HG03354 (cell line): Measurements from ENCODE around the gene CHERP.
"Not testable (repeated sequence)": the region's sequence is repeated elsewhere in the genome, so short reads cannot be mapped to it uniquely, and the experiment has no call there.

ENCODE experiments used
- ATAC-seq: cut with Tn5 transposase; IDR thresholded peaks from one replicate; pipeline ENCODE4 v1.9.1; 2021; ENCODE audit warnings: mild to moderate bottlenecking; ENCODE audit not compliant: unreplicated experiment, poor library complexity, severe bottlenecking

The CHERP gene

GRCh38 chr19:16544473-16545231 lies 2.4 kb upstream of the CHERP start:
- ATAC-seq: no peak

DNA sequence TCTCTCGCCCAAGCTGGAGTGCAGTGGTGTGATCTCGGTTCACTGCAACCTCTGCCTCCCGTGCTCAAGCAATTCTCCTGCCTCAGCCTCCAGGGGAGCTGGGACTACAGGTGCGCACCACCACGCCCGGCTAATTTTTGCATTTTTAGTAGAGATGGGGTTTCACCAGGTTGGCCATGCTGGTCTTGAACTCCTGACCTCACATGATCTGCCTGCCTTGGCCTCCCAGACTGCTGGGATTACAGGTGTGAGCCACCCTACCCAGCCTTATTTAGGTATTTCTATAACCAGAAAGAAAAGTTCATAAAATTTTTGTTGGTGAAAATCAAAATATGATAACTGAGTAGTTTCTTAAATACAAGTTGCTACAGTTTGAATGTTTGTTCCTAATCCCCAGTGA lies 1.5 kb upstream of the CHERP start:
- ATAC-seq: not testable (repeated sequence)

- ATAC-seq: no peak
Observed at GRCh38 chr19:16542910-16543472, 754 bp upstream of the CHERP start.

DNA sequence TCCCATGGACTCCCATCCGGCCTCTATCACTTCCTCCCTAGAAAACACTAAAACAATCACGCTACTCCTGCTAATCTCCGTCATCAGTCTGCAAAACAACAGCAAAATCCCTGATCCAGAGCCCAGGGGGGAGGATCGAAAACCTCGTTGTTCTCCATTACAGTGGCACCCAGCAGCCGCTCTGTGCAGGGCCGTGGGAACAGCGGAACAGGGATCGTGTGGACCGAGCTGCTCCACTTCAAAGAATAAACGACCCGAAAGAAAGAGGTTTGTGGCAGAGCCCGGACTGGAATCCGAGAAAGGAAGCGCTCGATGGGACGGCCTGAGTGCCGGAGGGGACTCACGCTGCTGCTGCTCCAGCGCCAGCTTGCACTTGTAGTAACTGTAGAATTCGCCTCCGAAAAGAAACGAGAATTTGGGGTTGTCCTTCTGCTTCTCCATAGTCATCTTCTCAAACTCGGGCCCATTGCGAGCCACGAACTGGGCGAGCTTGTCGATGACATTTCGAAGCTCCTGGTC lies 652 bp downstream of the CHERP start:
- no peak for ATAC-seq

DNA sequence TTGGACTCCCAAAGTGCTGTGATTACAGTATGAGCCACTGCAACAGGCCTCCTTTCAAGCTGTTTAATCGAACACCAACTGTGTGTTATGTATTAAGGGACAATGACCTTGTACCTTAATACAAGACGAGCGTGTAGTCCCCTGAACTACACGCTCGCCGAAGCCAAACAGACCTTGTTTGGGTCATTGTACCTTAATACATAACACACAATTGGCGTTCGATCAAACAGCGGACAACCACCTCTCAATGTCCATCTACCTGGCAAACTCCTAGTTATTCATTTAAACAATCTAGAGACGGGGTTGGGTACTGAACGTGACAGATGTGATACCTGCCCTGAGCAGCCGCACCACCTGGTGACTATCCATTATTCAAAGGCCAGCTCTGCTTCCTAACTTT lies 1.3 kb downstream of the CHERP start:
- no peak for ATAC-seq

GRCh38 chr19:16537111-16537510 lies 5.1 kb downstream of the CHERP start:
- no peak for ATAC-seq

DNA sequence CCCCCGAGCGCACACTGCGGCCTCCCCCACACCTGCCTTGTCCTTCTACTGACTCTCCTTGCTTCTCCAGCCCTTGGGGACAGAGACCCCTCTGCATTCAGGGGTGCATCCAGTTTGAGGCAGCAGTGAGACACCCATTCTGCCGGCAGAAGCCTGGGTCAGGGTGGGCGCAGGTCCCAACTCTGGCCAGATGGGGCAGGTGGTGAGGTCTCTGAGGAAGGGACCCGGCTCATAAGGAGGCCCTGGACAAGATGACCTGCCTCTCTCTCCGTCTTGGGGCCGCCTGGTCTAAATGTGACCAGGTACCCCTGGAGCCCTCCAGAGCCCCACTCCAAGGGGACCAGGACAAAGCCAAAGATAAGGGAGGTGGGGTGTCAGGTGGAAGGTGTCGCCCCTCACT lies 6.1 kb downstream of the CHERP start:
- no peak for ATAC-seq

- no peak for ATAC-seq
Observed at GRCh38 chr19:16535381-16535780, 6.9 kb downstream of the CHERP start.

- ATAC-seq: no peak
Observed at GRCh38 chr19:16532440-16533234, 9.6 kb downstream of the CHERP start.

DNA sequence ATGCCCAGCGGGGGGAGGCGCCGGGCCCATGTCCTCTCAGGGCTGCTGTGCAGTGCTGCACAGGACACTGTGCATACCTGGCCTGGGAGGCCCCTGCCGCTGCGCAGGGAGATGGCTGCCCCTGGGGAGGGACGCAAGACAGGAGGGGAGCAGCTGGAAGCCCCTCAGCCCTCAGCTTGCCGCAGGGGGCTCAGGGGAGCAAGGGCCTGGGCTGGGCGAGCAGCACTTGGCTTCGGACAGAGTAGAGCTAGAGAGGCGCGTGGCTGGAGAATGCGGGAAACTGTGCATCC lies 10.9 kb downstream of the CHERP start:
- ATAC-seq: no peak

GRCh38 chr19:16530540-16531379 lies 11.5 kb downstream of the CHERP start:
- no peak for ATAC-seq

GRCh38 chr19:16529466-16530144 lies 12.6 kb downstream of the CHERP start:
- ATAC-seq: no peak

- no peak for ATAC-seq
Observed at GRCh38 chr19:16527971-16528521, 14.2 kb downstream of the CHERP start.

GRCh38 chr19:16527334-16527935 lies 14.8 kb downstream of the CHERP start:
- no peak for ATAC-seq

DNA sequence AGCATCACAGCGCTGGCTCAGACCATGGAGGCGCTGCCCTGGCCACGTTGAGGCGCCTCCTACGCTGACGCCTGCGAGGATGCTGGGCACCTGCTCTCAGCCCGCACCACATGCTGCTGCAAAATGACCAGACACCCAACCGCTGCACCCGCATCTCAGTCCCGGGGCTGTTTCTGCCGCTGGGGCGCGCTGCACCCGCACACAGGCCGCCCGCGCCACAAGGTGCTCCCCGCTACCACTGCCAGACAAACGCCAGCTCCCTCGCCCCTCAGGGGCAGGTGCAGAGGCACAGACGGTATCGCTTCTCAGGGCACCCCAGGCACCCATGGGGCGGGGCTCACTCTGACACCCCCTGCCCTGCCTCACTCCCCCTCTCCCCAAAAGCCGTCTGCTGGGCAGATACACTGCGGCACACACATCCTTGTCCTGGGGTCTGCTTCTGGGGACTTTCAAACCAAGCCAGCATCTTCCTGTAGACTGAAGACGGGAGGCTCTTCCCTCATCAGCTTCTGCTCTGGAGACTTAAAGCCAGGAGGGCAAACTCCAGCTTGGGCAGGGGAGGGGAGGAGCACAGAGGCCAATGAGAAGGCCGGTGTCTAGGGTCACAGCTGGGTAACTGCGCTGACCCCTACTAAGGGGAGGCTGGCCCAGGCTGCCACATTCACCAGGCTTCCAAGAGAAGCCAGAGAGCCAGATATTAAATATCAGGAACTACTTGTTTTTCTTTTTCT lies 16.3 kb downstream of the CHERP start:
- ATAC-seq: no peak

GRCh38 chr19:16524991-16525734 lies 17.1 kb downstream of the CHERP start:
- ATAC-seq: no peak

DNA sequence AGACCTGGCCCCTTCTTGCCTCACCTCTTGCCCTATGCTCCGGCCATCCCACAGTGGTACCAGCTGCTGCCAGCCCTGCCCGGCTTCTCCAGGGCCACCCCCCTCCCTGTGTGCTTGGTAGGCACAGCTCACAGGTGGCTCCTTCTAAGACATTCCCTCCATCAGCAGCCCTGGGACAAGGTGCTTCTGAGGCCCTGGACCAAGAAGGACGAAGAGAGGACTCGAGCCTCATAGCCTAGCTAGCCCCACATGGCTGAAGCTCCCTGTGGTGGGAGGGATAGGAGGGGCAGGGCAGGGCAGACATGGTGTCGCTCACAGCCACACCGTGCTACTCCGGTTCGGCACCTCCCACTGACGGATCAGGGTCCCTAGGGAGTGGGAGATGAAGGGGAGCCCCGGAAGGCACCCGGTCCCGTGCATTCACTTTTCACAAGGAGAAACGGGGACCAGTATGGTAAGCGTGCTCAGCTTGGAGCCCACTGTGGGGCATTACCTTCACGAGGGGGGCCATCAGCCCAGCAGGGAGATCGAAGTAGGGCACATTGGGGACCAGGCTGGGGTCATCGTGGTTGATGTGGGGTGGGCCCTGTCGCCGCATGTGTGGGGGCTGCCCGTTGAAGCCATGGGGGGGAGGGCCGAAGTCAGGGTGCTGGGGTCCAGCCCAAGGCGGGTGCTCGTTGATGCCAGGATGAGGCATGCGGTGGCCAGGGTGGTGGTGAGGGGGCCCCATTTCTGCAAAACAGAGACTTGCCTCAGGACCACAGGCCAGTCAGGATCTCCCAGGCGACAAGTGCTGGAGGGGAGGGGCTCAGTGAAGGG lies 19.5 kb downstream of the CHERP start:
- ATAC-seq: no peak
